GM21447 (cell line): ENCODE data around the gene CDC42SE2.
A peak's percentile ranks its signal among the peaks of the same experiment; 100 is the strongest.

Source experiments
- ATAC-seq: cut with Tn5 transposase; IDR thresholded peaks from one replicate; pipeline ENCODE4 v1.9.1; 2021; ENCODE audit not compliant: unreplicated experiment

CDC42SE2 gene, protein sequence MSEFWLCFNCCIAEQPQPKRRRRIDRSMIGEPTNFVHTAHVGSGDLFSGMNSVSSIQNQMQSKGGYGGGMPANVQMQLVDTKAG

DNA sequence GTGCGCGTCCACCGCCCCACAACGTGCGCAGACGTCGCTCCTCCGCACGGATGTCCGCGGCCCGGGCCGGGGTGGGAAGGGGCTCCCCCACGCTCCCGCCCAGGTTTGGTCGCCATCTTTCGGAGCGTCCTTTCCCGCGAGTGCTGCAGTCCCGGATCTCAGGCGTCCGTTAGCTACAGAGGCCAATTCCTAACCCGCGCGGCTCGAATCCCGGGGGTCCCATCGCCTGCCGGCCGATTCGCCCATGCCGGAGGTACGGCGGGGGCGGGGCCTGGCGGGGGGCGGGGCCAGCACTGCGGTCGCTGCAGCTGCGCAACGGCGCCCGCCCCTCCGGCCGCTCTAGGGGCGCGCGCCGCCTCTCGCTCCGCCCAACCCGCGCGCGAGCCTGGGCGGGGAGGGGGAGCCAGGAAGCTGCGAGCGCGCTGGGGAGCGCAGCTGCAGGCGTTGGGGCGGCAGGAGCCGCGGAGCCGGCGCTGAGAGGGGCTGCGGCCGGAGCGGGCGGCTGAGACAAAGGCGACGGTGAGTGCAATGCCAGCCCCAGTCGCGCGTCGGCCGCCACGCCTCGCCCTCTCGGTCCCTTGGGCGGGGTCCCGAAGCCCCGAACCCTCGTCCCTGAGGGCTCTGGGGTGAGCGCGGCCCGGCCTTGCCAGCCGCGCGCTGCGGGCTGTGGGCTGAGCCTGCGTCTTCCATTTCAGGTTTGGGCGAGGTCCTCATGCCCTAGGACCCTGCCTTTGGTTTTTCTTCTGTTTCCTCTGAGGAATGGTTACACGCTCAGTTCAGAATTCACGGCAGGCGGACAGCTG, at the start of gene CDC42SE2:
Gene CDC42SE2 (plus strand): TSS at position 406 of the 803 bp plus-strand sequence. CDS start 95,441 bp downstream, outside the sequence.
- ATAC-seq: peak; percentile 77

- ATAC-seq: no peak
Observed at GRCh38 chr5:131214609-131215227, 49.1 kb upstream of the CDC42SE2 start.

DNA sequence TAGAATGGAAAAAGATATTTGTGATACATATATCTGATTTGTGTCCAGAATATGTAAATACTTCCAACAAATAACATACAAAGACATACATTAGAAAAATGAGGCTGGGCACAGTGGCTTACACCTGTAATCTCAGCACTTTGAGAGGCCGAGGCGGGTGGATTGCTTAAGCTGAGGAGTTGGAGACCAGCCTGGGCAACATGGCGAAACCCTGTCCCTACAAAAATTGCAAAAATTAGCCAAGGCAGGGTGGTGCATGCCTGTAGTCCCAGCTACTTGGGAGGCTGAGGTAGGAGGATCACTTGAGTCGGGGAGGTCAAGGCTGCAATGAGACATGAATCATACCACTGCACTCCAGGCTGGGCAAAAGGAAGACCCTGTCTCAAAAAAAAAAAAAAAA, 46.1 kb upstream of the CDC42SE2 start:
- ATAC-seq: no peak

DNA sequence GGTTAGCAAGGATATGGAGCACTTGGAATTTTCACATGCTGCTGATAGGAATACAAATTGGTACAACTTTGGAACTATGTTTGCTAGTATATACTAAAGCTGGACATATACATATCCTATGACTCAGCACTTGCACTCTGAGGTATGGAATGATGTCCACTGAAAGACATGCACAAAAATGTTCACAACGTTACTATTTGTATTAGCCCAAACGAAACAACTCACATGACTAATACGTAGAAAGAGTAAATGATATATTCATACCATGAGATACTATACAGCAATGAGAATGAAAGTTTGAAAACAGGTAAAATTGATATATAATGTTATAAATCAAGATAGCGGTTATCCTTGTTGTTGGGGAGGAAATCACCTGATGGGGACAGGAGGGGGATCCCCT, 45.5 kb upstream of the CDC42SE2 start:
- no peak for ATAC-seq

GRCh38 chr5:131220566-131220965, 43.3 kb upstream of the CDC42SE2 start:
- no peak for ATAC-seq

GRCh38 chr5:131221008-131221703, 42.7 kb upstream of the CDC42SE2 start:
- no peak for ATAC-seq

DNA sequence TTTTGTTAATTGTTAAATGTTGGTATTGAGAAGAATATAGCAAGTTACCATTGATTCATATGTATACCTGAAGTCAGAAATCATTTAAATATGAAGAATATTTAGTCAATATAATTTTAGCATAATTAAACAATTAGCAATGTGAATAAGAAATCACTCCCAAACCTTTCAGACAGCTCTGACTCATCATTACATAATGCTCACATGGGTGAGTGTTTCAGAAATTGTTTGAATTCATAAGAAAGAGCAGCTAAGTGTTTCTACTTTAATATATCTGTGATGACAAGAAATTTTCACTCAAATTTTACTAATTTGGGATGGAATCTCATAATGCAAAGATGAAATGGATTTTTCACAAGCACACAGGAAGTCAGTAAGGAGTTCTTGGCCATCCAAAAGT, 42.0 kb upstream of the CDC42SE2 start:
- ATAC-seq: no peak

DNA sequence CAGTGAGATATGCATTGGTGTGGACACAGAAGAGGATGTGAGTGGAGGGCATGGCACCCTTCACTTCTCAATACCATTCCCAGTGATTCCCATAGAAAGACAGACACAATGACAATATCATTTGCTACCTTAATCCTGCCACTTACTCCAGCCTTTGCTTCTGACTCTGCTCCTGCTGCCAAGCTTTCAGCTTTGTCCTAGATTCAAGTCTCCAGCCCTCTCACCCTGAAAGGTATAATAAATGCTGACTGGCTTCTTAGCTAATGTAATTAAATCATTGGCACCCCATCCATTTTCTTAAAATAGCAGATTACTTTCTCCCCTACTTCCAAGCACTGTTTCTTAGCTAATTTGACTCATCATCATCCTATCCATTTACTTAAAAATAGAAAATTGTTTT, 41.1 kb upstream of the CDC42SE2 start:
- ATAC-seq: no peak

DNA sequence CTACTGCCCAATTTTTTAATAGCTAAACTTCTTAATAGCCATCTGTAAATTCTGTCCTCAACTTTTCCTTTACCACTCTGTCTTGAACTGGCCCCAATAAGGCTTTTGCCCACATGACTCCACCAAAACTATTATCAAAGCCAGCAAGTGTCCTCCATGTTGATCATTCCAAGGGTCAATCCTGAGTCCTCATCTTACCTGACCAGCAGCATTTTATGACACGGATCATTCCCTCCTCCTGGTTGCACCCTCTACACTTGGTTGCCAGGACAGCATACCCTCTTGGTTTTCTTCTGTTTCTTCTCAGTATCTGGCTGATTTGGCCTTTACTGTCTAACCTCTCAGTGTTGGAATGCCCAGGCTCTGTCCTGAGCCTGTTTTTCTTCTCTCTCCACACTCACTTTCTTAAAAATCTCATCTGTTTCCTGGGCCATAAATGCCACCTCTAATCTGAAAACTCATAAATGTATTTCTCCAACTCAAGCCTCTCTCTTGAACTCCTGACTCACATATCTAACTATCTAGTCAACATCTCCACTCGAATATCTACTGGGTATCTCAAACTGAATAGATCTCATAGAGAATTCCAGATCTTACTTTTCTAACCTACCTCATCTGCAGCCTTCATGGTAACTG, 40.0 kb upstream of the CDC42SE2 start:
- no peak for ATAC-seq

DNA sequence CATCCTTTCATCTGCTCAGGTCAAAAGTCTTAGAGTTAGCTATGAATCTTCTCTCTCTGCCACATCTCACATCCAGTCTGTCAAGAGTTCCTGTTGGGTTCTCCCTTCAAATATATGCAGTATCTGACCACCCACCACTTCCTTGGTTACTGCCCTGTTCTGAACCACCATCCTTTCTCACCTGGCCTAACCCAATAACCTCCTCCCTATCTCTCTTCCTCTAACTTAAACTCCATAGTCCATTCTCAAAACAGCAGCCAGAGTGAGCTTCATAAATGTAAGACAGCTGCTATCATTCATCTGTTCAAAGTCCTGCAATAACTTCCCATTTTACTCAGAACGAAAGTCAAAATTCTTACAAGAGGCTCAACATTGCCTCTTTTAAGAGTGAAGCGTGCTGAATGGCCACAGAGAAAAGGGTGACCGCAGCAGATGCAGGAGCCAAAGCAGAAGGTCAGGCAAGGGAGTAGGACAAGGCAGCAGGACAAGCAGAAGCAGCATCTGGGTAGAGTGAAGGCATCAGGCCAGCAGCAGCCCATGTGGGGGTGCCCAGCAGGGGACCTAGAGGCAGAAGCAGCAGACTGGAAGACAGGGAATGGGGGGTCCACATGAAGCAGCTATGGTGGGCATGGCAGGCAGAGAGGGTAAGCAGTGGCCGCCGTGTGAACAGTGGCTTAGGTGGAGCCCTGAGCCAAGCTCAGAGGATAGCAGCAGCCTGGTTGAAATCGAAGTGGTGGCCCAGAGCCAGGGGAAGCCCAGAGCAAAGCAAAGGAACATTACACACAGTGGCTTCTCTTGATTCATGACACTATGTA, 39.3 kb upstream of the CDC42SE2 start:
- ATAC-seq: peak; percentile 85

GRCh38 chr5:131225282-131225974, 38.4 kb upstream of the CDC42SE2 start:
- ATAC-seq: no peak

GRCh38 chr5:131226899-131227298, 37.0 kb upstream of the CDC42SE2 start:
- ATAC-seq: no peak

GRCh38 chr5:131228646-131229045, 35.2 kb upstream of the CDC42SE2 start:
- ATAC-seq: no peak

DNA sequence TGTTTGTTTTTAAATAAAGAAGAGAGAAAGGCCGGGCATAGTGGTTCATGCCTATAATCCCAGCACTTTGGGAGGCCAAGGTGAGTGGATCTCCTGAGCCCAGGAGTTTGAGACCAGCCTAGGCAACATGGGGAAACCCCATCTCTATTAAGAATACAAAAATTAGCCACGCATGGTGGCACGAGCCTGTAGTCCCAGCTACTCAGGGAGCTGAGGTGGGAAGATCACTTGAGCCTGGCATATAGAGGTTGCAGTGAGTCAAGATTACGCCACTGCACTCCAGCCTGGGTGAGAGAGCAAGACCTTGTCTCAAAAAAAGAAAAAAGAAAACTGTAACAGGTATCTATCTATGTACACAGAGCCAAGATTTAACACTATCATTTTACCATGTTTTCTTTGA, 34.2 kb upstream of the CDC42SE2 start:
- ATAC-seq: no peak

GRCh38 chr5:131230406-131230805, 33.4 kb upstream of the CDC42SE2 start:
- peak; percentile 56 for ATAC-seq

- ATAC-seq: no peak
Observed at GRCh38 chr5:131239686-131240085, 24.2 kb upstream of the CDC42SE2 start.

- ATAC-seq: no peak
Observed at GRCh38 chr5:131242728-131243255, 21.1 kb upstream of the CDC42SE2 start.

DNA sequence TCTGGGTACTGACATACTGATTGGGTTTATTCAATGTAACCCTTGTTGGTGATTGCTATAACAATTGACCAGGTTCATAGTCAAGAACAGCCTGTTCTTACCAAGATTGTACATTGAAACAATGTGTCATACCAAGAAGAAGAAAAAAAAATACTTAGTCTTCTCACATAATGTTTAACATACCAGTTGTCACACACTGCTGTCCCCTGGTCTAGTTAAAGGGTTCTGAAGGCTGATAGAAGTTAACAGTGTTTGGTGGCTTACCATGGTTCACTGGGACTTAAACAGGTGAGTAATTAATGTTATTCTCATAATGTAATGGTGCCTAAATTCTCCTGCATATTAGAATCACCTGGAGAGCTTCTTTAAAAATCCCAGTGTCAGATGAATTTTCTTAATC, 18.5 kb upstream of the CDC42SE2 start:
- no peak for ATAC-seq

DNA sequence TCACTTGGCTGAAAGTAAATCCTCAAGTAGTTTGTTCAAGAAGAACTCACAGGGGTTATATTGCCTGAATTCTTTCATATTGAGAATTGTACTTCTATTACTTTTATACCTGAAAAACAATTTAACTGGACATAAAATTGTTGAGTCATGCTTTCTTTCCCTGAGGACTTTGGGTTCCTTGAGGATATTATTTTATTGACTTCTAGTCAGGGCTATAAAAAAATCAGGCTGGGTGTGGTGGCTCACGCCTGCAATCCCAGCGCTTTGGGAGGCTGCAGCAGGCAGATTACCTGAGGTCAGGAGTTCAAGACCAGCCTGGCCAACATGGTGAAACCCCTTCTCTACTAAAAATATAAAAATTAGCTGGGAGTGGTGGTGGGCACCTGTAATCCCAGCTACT, 17.9 kb upstream of the CDC42SE2 start:
- no peak for ATAC-seq

- ATAC-seq: no peak
Observed at GRCh38 chr5:131246504-131246903, 17.3 kb upstream of the CDC42SE2 start.
